Upper lobe of left lung (tissue), 4 donors: ENCODE data around the gene SLC22A2.

Experiments used
- CTCF ChIP-seq, 6 experiments: fragments of 450-650 bp in 4 of 6; fragments of 200-600 bp in 2 of 6; sonication (generic) in 2 of 6; IDR thresholded peaks; one replicate each; pipeline ENCODE4 v1.5.1; 2016 to 2019; ENCODE audit warnings: antibody characterized with exemption in 6 of 6
- EP300 ChIP-seq, 4 donors: sonication (generic); formaldehyde crosslinking; IDR thresholded peaks; one replicate each; pipeline ENCODE4 v1.5.1; 2017; ENCODE audit warnings: antibody characterized with exemption in 4 of 4, control low read depth in 2 of 4
- POLR2A ChIP-seq, 4 donors: fragments of 450-650 bp; IDR thresholded peaks; one replicate each; pipeline ENCODE4 v1.5.1; 2016 to 2017; ENCODE audit warnings: antibody characterized with exemption in 4 of 4, mild to moderate bottlenecking in 2 of 4

- TF ChIP-seq POLR2A (IDR thresholded peaks at IDR 0.05): no peak
- no peak for TF ChIP-seq EP300 (IDR thresholded peaks at IDR 0.05)
- no peak for TF ChIP-seq CTCF (IDR thresholded peaks at IDR 0.05)
These were observed 4.7 kb upstream of the SLC22A2 start for GRCh38 chr6:160263196-160263939.
